ENCODE data around the gene ODR4.
A peak's percentile ranks its signal among the peaks of the same experiment; 100 is the strongest.

ODR4 gene

GRCh38 chr1:186375152-186375928, at the start of gene ODR4, which contains the start of gene TPR:
TSS of gene ODR4 (plus strand) at chr1:186375838. CDS start at chr1:186379786, 3,948 bp downstream.
TSS of gene TPR (minus strand) at chr1:186375253. CDS start at chr1:186375028, 225 bp downstream.
- TF ChIP-seq CTCF (IDR thresholded peaks at IDR 0.05), result peak; percentile 100

- TF ChIP-seq CTCF (IDR thresholded peaks at IDR 0.05), result no peak
Measured at GRCh38 chr1:186326009-186326408, 49.6 kb upstream of the ODR4 start.

GRCh38 chr1:186327331-186327730, 48.3 kb upstream of the ODR4 start:
- no peak for TF ChIP-seq CTCF (IDR thresholded peaks at IDR 0.05)

- TF ChIP-seq CTCF (IDR thresholded peaks at IDR 0.05), result peak; percentile 23; the same call in 1 of the 2 replicates
Measured at GRCh38 chr1:186330758-186331157, 44.9 kb upstream of the ODR4 start.

GRCh38 chr1:186337554-186337953, 38.1 kb upstream of the ODR4 start:
- no peak for TF ChIP-seq CTCF (IDR thresholded peaks at IDR 0.05)

GRCh38 chr1:186340772-186341171, 34.9 kb upstream of the ODR4 start:
- no peak for TF ChIP-seq CTCF (IDR thresholded peaks at IDR 0.05)

- no peak for TF ChIP-seq CTCF (IDR thresholded peaks at IDR 0.05)
Measured at GRCh38 chr1:186374303-186375151, 1.1 kb upstream of the ODR4 start.

Measured in LNCAP (cell line).